RKO (cell line): ENCODE measurements around the gene GET4.
"Not testable (repeated sequence)": the region's sequence is repeated elsewhere in the genome, so short reads cannot be mapped to it uniquely, and the experiment has no call there.

Source experiments
- DNase-seq: peaks from one replicate; pipeline ENCODE4 v3.0.0-alpha.2; 2016; ENCODE audit warnings: low spot score

The GET4 gene

DNA sequence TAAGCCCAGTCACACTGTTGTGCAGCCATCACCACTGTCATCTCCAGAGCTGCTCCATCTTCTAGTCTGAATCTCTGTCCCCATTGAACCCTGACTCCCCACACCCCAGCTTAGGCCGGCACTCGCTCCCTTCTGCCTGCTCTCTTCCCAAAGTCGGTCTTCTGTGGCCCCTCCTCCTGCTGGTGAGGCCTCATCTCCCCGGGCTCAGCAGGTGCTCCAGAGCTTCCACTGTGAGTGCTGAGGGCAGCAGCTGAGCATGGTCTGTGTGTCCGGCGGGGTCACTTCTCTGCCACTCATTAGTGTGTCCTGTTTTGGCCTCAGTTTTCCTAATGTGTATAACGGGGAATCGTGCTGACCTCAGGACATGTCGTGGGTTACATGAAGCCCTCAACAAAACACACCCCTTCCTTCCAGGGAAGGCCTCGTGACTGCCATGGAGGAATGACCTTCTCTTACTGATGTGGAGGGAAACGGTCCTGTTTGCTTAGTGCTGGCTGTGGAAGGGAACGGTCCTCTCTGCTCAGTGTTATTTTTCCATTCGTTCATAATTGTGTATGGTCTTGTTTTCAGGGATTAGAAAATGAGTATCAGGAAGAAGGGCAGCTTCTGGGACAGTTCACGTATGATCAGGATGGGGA is 4.3 kb upstream of the GET4 start:
- DNase-seq = no peak

DNA sequence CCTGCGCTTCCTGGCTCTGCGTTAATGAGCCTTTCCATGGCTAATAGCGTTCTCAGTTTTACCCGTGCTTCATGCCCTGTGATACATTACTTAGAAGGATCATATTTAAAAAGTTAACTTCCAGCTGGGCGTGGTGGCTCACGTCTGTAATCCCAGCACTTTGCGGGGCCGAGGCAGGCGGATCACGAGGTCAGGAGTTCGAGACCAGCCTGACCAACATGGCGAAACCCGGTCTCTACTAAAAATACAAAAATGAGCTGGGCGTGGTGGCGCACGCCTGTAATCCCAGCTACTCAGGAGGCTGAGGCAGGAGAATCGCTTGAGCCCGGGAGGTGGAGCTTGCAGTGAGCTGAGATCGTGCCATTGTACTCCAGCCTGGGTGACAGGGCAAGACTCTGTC is 3.7 kb upstream of the GET4 start:
- not testable (repeated sequence) for DNase-seq

- DNase-seq = peak; percentile 91
Observed at GRCh38 chr7:873367-874002, 2.9 kb upstream of the GET4 start.

DNA sequence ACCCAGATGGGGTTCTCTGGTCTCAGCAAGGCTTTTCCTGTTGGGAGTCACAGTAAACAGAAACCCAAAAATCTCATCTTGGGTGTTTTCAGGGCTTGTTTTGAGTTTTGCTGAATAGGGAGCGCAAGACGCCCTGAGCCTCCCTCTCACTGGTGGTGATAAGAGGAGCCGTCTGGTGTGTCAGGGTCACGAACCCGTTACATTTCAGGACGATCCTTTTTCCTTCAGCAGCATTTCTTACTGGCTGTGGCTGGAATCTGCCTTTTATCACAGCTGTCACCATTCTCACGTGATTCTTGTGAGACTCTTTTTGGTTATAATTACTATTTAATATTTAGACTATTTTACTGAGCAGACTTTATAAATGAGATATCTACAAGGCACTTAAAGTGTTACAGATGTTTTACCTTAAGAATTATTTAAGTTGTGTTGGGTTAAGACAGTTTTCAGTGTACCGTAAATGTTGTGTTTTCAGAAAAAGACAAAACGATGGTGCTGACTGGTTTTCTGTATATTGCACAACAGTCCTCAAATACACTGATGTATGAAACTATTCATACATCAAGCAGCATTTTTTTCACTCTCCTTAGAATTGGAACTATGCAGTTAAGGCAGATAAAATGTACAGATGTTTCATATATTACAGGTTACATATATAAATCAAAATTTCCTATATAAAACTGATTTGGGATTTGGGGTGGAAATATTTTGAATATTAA is 2.2 kb upstream of the GET4 start:
- DNase-seq = no peak

DNA sequence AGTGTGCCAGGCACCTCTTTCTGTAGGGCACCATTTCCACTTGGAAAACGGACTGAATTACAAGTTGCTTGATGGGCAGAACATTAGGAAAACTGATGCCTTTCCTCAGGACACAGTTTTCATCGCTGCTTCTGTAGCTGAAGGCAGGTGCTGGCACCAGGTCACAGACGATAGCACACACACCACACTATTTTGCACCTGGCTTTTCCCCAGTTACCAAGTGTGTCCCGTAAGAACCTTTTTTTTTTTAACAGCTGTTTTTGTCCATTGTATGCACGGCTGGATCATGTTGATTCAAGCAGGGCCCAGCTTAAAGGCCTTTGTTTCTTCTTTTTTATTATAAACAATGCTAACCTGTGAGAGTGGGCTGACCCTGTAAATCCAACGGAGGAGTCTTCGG is 1.3 kb upstream of the GET4 start:
- DNase-seq = no peak

DNA sequence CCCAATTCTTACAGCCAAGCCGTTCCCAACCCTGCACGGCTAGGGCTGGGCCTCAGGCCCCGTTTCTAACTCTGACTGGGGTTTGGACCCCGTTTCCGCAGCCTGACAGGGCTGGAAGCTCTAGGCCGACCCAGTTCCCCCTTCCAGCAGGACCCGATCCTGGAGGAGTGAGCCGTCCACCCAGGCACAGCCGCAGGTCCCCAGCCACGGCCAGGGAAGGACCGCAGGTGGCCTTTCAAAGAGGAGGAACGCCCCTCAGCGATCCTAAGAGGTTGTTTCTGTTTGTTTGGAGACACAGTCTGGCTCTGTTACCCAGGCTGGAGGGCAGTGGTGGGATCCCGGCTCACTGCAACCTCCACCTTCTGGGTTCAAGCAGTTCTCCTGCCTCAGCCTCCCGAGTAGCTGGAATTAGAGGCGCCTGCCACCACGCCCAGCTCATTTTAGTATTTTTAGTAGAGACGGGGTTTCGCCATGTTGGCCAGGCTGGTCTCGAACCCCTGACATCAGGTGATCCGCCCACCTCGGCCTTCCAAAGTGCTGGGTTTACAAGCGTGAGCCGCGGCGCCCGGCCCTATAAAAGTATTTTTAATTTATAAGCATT is 778 bp upstream of the GET4 start:
- DNase-seq = no peak

GRCh38 chr7:876972-877311 is 588 bp downstream of the GET4 start:
- DNase-seq = peak; percentile 42

DNA sequence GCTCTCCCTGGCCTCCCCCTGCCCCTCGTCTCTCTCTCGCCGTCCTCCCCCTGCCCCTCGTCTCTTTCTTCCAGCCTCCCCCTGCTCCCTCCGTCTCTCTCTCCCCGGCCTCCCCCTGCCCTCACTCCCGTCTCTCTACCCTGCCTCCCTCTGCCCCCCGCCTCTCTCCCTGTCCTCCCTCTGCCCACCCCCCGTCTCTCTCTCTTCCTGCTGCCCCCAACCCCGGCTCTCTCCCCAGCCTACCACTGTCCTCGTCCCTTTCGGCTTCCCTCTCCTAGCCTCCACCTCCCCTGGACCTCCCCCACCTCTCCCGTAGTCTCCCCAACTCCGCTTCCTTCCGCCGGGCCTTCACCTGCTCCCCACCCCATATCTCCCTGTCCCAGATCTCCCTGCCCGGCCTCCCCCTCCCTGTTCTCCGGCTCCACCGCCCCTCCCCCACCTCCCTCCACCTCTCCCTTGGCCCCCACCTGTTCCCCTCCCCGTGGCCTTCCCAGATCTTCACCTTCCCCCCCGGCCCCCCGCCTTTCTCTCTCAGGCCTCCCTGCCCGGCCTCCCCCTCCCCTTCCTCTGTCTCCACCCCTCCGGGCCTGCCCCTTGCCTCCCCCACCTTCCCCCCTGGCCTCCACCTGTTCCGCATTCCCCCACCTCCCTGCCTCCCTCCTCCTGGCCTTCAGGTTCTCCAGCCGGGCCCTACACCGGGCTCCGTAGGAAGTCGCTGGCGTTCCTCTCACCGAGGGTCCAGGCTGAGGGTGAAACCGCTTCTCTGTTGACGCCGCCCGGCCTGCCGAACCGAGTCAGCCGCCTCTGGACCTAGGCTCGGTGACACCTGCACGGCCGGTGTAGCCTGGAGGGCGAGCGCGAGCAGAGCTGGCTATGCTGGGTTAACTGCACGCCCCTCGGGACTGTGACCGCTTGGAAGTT is 1.2 kb downstream of the GET4 start:
- no peak for DNase-seq

GRCh38 chr7:879093-879492 is 2.7 kb downstream of the GET4 start:
- DNase-seq = no peak

DNA sequence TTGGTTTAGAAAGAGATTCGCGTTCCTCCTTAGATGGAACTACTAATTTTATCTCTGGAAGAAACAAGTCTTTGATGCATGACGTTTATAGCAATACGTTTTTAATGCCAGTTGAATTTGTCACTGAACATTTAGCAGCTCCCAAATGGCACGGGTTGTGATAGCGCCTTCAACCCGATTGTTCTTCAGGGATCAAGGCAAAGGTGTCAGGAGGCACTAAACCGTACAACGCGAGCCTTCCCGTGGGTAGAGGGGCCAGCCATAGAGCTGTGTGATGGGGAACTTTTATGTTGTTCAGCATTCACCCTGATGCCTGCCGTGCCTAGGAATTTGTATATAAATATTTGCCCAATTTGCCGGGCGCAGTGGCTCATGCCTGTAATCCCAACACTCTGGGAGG is 3.4 kb downstream of the GET4 start:
- DNase-seq = no peak

GRCh38 chr7:880450-880849 is 4.1 kb downstream of the GET4 start:
- no peak for DNase-seq

DNA sequence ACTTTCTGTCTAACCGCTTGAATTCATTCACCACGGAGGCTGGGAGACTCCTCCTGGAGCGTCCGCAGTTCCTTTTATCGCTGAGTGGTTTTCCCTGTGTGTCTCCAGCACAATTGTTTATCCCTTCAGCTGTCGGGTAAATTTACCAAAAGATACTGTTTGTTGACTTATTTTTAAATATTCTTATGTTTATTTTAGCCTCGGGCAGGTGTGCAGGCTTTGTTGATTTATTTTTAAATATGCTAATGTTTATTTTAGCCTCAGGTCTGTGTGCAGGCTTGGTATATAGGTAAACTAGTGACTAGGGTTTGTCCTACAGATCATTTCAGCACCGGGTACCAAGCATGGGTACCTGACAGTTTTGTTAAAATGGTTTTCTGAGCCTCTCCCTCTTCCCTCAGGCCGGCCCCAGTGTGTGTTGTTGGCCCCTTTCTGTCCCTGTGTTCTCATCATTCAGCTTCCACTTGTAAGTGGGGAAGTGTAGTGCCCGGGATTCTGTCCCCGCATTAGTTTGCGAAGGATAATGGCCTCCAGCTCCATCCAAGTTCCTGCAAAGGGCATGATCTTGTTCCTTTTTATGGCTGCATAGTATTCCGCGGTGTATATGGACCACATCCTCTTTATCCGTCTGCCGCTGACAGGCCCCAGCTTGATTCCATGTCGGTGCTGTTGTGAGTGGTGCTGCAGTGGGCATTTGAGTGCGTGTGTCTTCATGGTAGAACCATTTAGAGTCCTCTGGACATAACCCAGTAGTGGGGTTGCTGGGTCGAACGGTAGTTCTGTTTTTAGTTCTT is 5.3 kb downstream of the GET4 start:
- DNase-seq = no peak

DNA sequence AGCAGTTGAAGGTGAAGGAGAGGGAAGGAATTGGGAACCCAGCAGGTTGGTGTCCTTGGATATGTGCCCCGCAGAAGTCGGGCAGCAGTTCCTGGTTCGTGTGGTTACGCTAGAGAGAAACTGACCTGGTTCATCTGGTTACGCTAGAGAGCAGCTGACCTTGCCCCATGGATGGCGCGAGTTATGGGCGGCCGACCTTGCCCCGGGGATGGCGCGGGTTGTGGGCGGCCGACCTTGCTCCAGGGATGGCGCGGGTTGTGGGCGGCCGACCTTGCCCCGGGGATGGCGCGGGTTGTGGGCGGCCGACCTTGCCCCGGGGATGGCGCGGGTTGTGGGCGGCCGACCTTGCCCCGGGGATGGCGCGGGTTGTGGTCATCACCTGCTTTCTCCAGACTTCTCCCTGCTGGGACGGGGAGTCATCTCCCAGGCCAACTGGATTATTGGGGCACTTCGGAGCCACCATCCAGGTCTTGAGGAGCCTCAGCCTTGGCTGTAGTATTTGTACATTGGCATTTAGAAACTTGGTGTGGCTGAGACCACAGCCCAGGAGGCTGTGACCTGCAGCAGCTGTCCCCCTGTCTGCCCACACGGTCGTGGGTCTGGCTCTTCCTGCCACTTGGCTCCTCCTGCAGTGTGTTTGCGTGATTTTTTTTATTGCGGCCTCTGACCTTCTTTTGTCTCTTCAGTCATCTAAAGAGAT is 6.1 kb downstream of the GET4 start:
- no peak for DNase-seq

- DNase-seq = no peak
Observed at GRCh38 chr7:883055-884021, 7.0 kb downstream of the GET4 start.

GRCh38 chr7:884191-885003 is 8.0 kb downstream of the GET4 start:
- no peak for DNase-seq

DNA sequence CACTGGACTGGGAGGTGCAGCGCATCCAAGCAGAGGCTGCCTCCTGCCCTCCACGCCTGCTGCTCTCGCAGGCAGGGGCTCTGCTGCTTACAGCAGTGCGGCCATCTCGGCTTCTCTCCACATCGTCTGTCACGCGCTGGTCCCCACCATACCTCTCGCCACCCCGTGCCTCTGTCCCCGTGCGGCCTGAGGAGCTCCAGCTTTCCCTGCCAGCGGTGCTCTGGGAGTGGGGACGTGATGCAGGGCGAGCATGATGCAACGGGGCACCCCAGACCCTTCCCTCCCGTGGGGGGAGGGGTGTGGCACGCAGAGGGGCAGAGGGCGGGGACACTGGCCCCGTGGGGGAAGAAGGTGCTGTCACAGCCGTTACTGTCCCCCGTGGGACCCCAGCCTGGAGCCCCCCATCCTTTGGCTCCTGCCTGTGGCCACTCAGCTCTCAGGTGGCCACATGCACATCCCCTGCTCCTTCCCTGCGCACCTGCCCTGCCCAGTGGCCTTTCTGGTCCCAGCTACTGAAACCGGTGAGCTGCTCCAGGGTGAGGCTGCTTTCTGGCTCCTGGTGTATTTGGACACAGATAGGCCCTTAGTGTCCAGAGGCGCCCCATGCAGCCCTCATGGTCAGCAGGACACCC is 9.0 kb downstream of the GET4 start:
- DNase-seq = no peak

DNA sequence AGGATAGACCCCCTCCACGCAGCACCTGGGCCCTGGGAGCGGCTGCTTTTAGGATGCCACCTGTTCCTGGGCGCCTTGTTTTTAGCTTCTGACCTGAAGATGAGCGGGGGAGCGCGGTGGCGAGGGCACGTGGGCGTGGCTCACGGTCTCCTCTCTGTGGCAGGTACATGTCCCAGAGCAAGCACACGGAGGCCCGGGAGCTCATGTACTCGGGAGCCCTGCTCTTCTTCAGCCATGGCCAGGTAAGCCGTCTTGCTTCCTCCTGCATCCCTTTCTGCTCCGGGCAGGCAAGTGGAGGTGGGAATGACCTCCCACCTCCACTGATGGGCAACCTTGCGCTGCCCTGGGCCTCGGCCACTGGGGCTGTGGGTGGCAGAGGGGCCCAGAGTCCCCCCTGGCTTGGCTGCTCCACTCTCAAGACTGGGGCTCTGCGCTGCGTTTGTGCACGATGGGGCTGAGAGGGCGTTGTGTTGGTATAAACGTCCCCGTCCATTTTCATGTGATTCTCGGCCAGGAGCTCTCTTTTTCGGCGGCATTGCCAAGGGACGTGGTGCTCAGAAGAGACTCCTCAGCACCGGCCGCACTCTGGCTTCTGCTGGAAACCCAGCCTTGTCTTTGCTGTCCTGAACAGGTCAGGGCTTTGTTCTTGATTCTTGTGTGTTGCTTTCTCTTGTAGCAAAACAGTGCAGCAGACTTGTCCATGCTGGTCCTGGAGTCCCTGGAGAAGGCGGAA is 9.7 kb downstream of the GET4 start:
- no peak for DNase-seq
